Neural cell (in vitro differentiated cells): ENCODE results near the gene RAPGEF5. TPM values are rescaled to one million over a fixed set of nuclear protein-coding genes. Genes with fewer than 3 reads are reported as not detected.

Experiments
- H2AFZ ChIP-seq: fragments of 200-600, 300-800 bp; sonication (generic), shearing (Covaris generic); 2 replicates; pipeline ENCODE4 v1.6.0; 2014; ENCODE audit warnings: low read depth, mild to moderate bottlenecking, antibody characterized with exemption, low read length, moderate library complexity
- H3F3A ChIP-seq: fragments of 200-600 bp; shearing (Covaris generic); 2 replicates; pipeline ENCODE4 v1.6.1; 2016; ENCODE audit warnings: mild to moderate bottlenecking, moderate library complexity, mixed read lengths, antibody characterized with exemption, low read length; ENCODE audit not compliant: insufficient read depth, poor library complexity, severe bottlenecking
- H3K27ac ChIP-seq: fragments of 200-600, 300-800 bp; sonication (generic), shearing (Covaris generic); 2 replicates; pipeline ENCODE4 v1.5.1; 2014; ENCODE audit warnings: mild to moderate bottlenecking, low read length, moderate library complexity
- H3K27me3 ChIP-seq: fragments of 300-800, 200-600 bp; sonication (generic), shearing (Covaris generic); 2 replicates; pipeline ENCODE4 v1.6.0; 2014; ENCODE audit warnings: mild to moderate bottlenecking, low read depth, low read length, moderate library complexity; ENCODE audit not compliant: insufficient read depth
- H3K36me3 ChIP-seq: fragments of 300-800, 200-600 bp; sonication (generic), shearing (Covaris generic); 2 replicates; pipeline ENCODE4 v1.5.1; 2014; ENCODE audit warnings: mild to moderate bottlenecking, antibody characterized with exemption, low read length, moderate library complexity; ENCODE audit not compliant: insufficient read depth
- H3K4me2 ChIP-seq: fragments of 300-800, 200-600 bp; sonication (generic), shearing (Covaris generic); 2 replicates; pipeline ENCODE4 v1.6.0; 2014; ENCODE audit warnings: mild to moderate bottlenecking, low read length
- H3K4me3 ChIP-seq: fragments of 300-800, 200-600 bp; sonication (generic), shearing (Covaris generic); 2 replicates; pipeline ENCODE4 v1.5.1; 2014; ENCODE audit warnings: mild to moderate bottlenecking, low read length, moderate library complexity
- H3K79me2 ChIP-seq: fragments of 200-600 bp; shearing (Covaris generic); replicated peaks from 2 replicates; pipeline ENCODE4 v1.6.0; 2014; ENCODE audit warnings: mild to moderate bottlenecking, low read length, moderate library complexity; ENCODE audit not compliant: insufficient read depth
- H3K9ac ChIP-seq: fragments of 300-800, 200-600 bp; sonication (generic), shearing (Covaris generic); 2 replicates; pipeline ENCODE4 v1.6.1; 2016; ENCODE audit warnings: mild to moderate bottlenecking, low read length, mixed read lengths
- H3K9me2 ChIP-seq: fragments of 200-600 bp; shearing (Covaris generic); 2 replicates; pipeline ENCODE4 v1.6.1; 2016; ENCODE audit warnings: mild to moderate bottlenecking, low read length, mixed read lengths; ENCODE audit not compliant: insufficient read depth
- H3K9me3 ChIP-seq: fragments of 200-600, 300-800 bp; sonication (generic), shearing (Covaris generic); 2 replicates; pipeline ENCODE4 v1.6.1; 2016; ENCODE audit warnings: mild to moderate bottlenecking, mixed run types, low read length, moderate library complexity, mixed read lengths
- H4K20me1 ChIP-seq: fragments of 200-600 bp; shearing (Covaris generic); 2 replicates; pipeline ENCODE4 v1.6.1; 2016; ENCODE audit warnings: mild to moderate bottlenecking, mixed run types; ENCODE audit not compliant: insufficient read depth
- EP300 ChIP-seq: fragments of 450-650 bp; conservative IDR thresholded peaks from 2 replicates; pipeline ENCODE4 v1.6.1; 2014; ENCODE audit warnings: antibody characterized with exemption, mild to moderate bottlenecking, moderate library complexity; ENCODE audit not compliant: poor library complexity, severe bottlenecking
- EZH2 ChIP-seq: fragments of 200-600, 300-800 bp; shearing (Covaris generic), sonication (generic); IDR thresholded peaks from 2 replicates; pipeline ENCODE4 v1.6.1; 2014; ENCODE audit warnings: antibody characterized with exemption, low read length, borderline replicate concordance, mild to moderate bottlenecking; ENCODE audit not compliant: insufficient read depth, poor library complexity, severe bottlenecking
- MXI1 ChIP-seq: fragments of 450-650 bp; conservative IDR thresholded peaks from 2 replicates; pipeline ENCODE4 v1.6.1; 2014; ENCODE audit warnings: antibody characterized with exemption, mild to moderate bottlenecking; ENCODE audit not compliant: poor library complexity, severe bottlenecking
- POLR2AphosphoS5 ChIP-seq: IDR thresholded peaks from 2 replicates; pipeline ENCODE4 v1.6.1; 2012
- RAD21 ChIP-seq: fragments of 450-650 bp; conservative IDR thresholded peaks from 2 replicates; pipeline ENCODE4 v1.6.1; 2014; ENCODE audit warnings: antibody characterized with exemption, mild to moderate bottlenecking, moderate library complexity
- REST ChIP-seq: IDR thresholded peaks from 2 replicates; pipeline ENCODE4 v1.6.1; 2012; ENCODE audit warnings: borderline replicate concordance
- SMC3 ChIP-seq: fragments of 450-650 bp; conservative IDR thresholded peaks from 2 replicates; pipeline ENCODE4 v1.6.1; 2014; ENCODE audit warnings: antibody characterized with exemption, mild to moderate bottlenecking, moderate library complexity; ENCODE audit not compliant: poor library complexity
- TAF1 ChIP-seq: IDR thresholded peaks from 2 replicates; pipeline ENCODE4 v1.6.1; 2012; ENCODE audit warnings: low read depth
- polyA plus RNA-seq: library from polyadenylated mRNA; depleted of rRNA; stranded (reverse); fragments of >200 nt; gene quantifications from 2 replicates; pipeline ENCODE4 v1.2.3, GENCODE V29; 2014
- TF ChIP-seq, protein P1 (sequence below): fragments of 450-650 bp; IDR thresholded peaks from 2 replicates; pipeline ENCODE4 v1.5.1; 2014; ENCODE audit warnings: antibody characterized with exemption, mild to moderate bottlenecking, moderate library complexity; ENCODE audit not compliant: poor library complexity, severe bottlenecking

RAPGEF5 gene
- polyA plus RNA-seq, 1 donor from 2014 or later: 48.0 TPM

GRCh38 chr7:22252936-22253536, 103.9 kb downstream of the RAPGEF5 start:
- TF ChIP-seq SMC3 (no peak), MXI1 (no peak), POLR2AphosphoS5 (no peak), EZH2 (no peak), REST (no peak), EP300 (no peak), RAD21 (no peak), TAF1 (no peak)
- TF ChIP-seq, protein P1, sequence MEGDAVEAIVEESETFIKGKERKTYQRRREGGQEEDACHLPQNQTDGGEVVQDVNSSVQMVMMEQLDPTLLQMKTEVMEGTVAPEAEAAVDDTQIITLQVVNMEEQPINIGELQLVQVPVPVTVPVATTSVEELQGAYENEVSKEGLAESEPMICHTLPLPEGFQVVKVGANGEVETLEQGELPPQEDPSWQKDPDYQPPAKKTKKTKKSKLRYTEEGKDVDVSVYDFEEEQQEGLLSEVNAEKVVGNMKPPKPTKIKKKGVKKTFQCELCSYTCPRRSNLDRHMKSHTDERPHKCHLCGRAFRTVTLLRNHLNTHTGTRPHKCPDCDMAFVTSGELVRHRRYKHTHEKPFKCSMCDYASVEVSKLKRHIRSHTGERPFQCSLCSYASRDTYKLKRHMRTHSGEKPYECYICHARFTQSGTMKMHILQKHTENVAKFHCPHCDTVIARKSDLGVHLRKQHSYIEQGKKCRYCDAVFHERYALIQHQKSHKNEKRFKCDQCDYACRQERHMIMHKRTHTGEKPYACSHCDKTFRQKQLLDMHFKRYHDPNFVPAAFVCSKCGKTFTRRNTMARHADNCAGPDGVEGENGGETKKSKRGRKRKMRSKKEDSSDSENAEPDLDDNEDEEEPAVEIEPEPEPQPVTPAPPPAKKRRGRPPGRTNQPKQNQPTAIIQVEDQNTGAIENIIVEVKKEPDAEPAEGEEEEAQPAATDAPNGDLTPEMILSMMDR: no peak
- no peak overlapping the region for H2AFZ ChIP-seq
- H3K79me2 ChIP-seq: no peaks in the 10 kb centered on the region
- no peaks in the 10 kb centered on the region for H3K36me3 ChIP-seq
- H3K4me2 ChIP-seq: no peak overlapping the region
- no peaks in the 10 kb centered on the region for H4K20me1 ChIP-seq
- H3K9me3 ChIP-seq: no peaks in the 10 kb centered on the region
- no peak overlapping the region for H3K27ac ChIP-seq
- H3K27me3 ChIP-seq: no peaks in the 10 kb centered on the region
- H3K9me2 ChIP-seq: no peaks in the 10 kb centered on the region
- H3F3A ChIP-seq: no peaks in the 10 kb centered on the region
- no peak overlapping the region for H3K9ac ChIP-seq
- H3K4me3 ChIP-seq: no peak overlapping the region

- Histone ChIP-seq H3K79me2 (no peaks in the 10 kb centered on the region), H3K36me3 (no peaks in the 10 kb centered on the region), H3K9me2 (no peaks in the 10 kb centered on the region), H3K4me3 (no peak overlapping the region), H3K9me3 (no peaks in the 10 kb centered on the region), H4K20me1 (no peaks in the 10 kb centered on the region), H3K9ac (no peak overlapping the region), H3K27ac (no peak overlapping the region), H3K4me2 (no peak overlapping the region), H2AFZ (no peak overlapping the region), H3F3A (no peaks in the 10 kb centered on the region), H3K27me3 (no peaks in the 10 kb centered on the region)
- TF ChIP-seq MXI1 (no peak), POLR2AphosphoS5 (no peak), TAF1 (no peak), EP300 (no peak), SMC3 (no peak), RAD21 (no peak), REST (no peak), EZH2 (no peak)
- TF ChIP-seq, protein P1: no peak
Measured at GRCh38 chr7:22252016-22252415, 104.9 kb downstream of the RAPGEF5 start.
